Activated CD8-positive, alpha-beta T cell treated with anti-CD3 and anti-CD28 coated beads for 36 hours (primary cell): ENCODE data around the gene MFSD2A. TPM values are rescaled to one million over a fixed set of nuclear protein-coding genes. Genes with fewer than 3 reads are reported as not detected.
"Not testable (repeated sequence)": the region's sequence is repeated elsewhere in the genome, so short reads cannot be mapped to it uniquely, and the experiment has no call there.

Experiments used
- ATAC-seq: fragments of 200-7000 bp; cut with Tn5 transposase; one replicate; pipeline ENCODE4 v1.10.0; 2021; ENCODE audit warnings: mild to moderate bottlenecking, moderate library complexity
- CTCF ChIA-PET: fragments of 350-600 bp; sonication (Branson Sonifier 250); formaldehyde crosslinking; loops from one replicate; lab custom pipeline; 2021; ENCODE audit warnings: antibody characterized with exemption; lab: Charles Lee
- POLR2A ChIA-PET: fragments of 350-600 bp; sonication (Branson Sonifier 250); formaldehyde crosslinking; loops from one replicate; lab custom pipeline; 2021; ENCODE audit warnings: antibody characterized with exemption; lab: Charles Lee
- DNase-seq: peaks from one replicate; pipeline ENCODE4 v3.0.0-alpha.2; 2020
- H3K27ac Mint-ChIP-seq: one replicate; pipeline ENCODE4 v1.8.0; 2021; ENCODE audit warnings: mild to moderate bottlenecking, mixed read lengths
- H3K27me3 Mint-ChIP-seq: one replicate; pipeline ENCODE4 v1.8.0; 2021; ENCODE audit warnings: mixed read lengths
- H3K36me3 Mint-ChIP-seq: one replicate; pipeline ENCODE4 v1.8.0; 2021; ENCODE audit warnings: low read depth, mixed read lengths
- H3K4me1 Mint-ChIP-seq: one replicate; pipeline ENCODE4 v1.8.0; 2021; ENCODE audit warnings: low read depth, mixed read lengths
- H3K4me3 Mint-ChIP-seq: one replicate; pipeline ENCODE4 v1.8.0; 2021; ENCODE audit warnings: mild to moderate bottlenecking, moderate library complexity, mixed read lengths
- H3K9me3 Mint-ChIP-seq: one replicate; pipeline ENCODE4 v1.8.0; 2021; ENCODE audit warnings: mixed read lengths
- CTCF ChIP-seq: fragments of 200-600 bp; IDR thresholded peaks from one replicate; pipeline ENCODE4 v1.8.0; 2022; ENCODE audit warnings: antibody characterized with exemption, mild to moderate bottlenecking
- intact Hi-C: fragments of 100-400 bp; cut with micrococcal nuclease; formaldehyde crosslinking; loops from one replicate; pipeline ENCODE4 v1.10.0; 2022
- total RNA-seq, 2 experiments: library from RNA; stranded (reverse); gene quantifications; one replicate each; pipeline ENCODE4 v1.2.3, GENCODE V29; 2021

MFSD2A gene
- total RNA-seq, 2 experiments from 2014 or later: 15.0 to 19.3 TPM

- ChIA-PET CTCF (interaction anchor here (0.9 to 1.5 kb wide), 2 partner anchors 28 to 31 kb away, joined by 4 to 8 read pairs; no protein-coding TSS in a partner anchor), POLR2A (no interaction called here)
- DNase-seq: no peak
- no peak overlapping the region for H3K27ac Mint-ChIP-seq
- no peaks in the 10 kb centered on the region for H3K9me3 Mint-ChIP-seq
- H3K36me3 Mint-ChIP-seq: no peaks in the 10 kb centered on the region
- H3K27me3 Mint-ChIP-seq: no peaks in the 10 kb centered on the region
- H3K4me1 Mint-ChIP-seq: peaks cover 7% of the 10 kb centered on the region
- no peak for ATAC-seq
- no peak overlapping the region for H3K4me3 Mint-ChIP-seq
- intact Hi-C loops: no loop called here
- TF ChIP-seq CTCF: no peak
Measured at GRCh38 chr1:40001456-40001855, 46.5 kb downstream of the MFSD2A start.

GRCh38 chr1:40003156-40004093 lies 48.5 kb downstream of the MFSD2A start:
- POLR2A ChIA-PET: no interaction called here
- DNase-seq: no peak
- no peak for TF ChIP-seq CTCF
- intact Hi-C loops: no loop called here
- Mint-ChIP-seq H3K36me3 (no peaks in the 10 kb centered on the region), H3K9me3 (no peaks in the 10 kb centered on the region), H3K27me3 (no peaks in the 10 kb centered on the region), H3K27ac (no peak overlapping the region), H3K4me1 (peaks cover 4% of the 10 kb centered on the region), H3K4me3 (no peak overlapping the region)
- CTCF ChIA-PET: interaction anchor here (1.2 to 1.4 kb wide), 2 partner anchors 26 to 141 kb away, joined by 3 read pairs; no protein-coding TSS in a partner anchor
- ATAC-seq: no peak

GRCh38 chr1:40004857-40005256 lies 49.9 kb downstream of the MFSD2A start:
- peaks cover 4% of the 10 kb centered on the region for H3K4me1 Mint-ChIP-seq
- ATAC-seq (no peak), DNase-seq (no peak)
- H3K9me3 Mint-ChIP-seq: no peaks in the 10 kb centered on the region
- TF ChIP-seq CTCF: no peak
- ChIA-PET CTCF (interaction anchor here (0.9 to 1.4 kb wide), 2 partner anchors 25 to 26 kb away, joined by 3 read pairs; no protein-coding TSS in a partner anchor), POLR2A (no interaction called here)
- intact Hi-C loops: no loop called here
- no peak overlapping the region for H3K27ac Mint-ChIP-seq
- no peaks in the 10 kb centered on the region for H3K36me3 Mint-ChIP-seq
- H3K27me3 Mint-ChIP-seq: no peaks in the 10 kb centered on the region
- no peak overlapping the region for H3K4me3 Mint-ChIP-seq

GRCh38 chr1:40007481-40008034 lies 52.6 kb downstream of the MFSD2A start:
- ATAC-seq, H3K4me3 Mint-ChIP-seq, POLR2A ChIA-PET, intact Hi-C loops, H3K27ac Mint-ChIP-seq, H3K36me3 Mint-ChIP-seq, H3K27me3 Mint-ChIP-seq, H3K4me1 Mint-ChIP-seq, H3K9me3 Mint-ChIP-seq, DNase-seq: not testable (repeated sequence)
- CTCF ChIA-PET: interaction anchor here (0.8 kb wide), 1 partner anchor 27 kb away, joined by 3 read pairs; no protein-coding TSS in a partner anchor

- TF ChIP-seq CTCF: no peak
- ATAC-seq (no peak), DNase-seq (no peak)
- POLR2A ChIA-PET: interaction anchor here (0.5 to 0.7 kb wide), 2 partner anchors 15 to 194 kb away, joined by 3 read pairs; no protein-coding TSS in a partner anchor
- peaks cover 9% of the 10 kb centered on the region for H3K4me1 Mint-ChIP-seq
- no peaks in the 10 kb centered on the region for H3K27me3 Mint-ChIP-seq
- no peak overlapping the region for H3K27ac Mint-ChIP-seq
- H3K4me3 Mint-ChIP-seq: no peak overlapping the region
- no peaks in the 10 kb centered on the region for H3K36me3 Mint-ChIP-seq
- CTCF ChIA-PET: no interaction called here
- intact Hi-C loops: no loop called here
- no peaks in the 10 kb centered on the region for H3K9me3 Mint-ChIP-seq
Measured at GRCh38 chr1:40011198-40011597, 56.3 kb downstream of the MFSD2A start.
